ENCODE measurements around the gene MTHFSD.

MTHFSD gene

DNA sequence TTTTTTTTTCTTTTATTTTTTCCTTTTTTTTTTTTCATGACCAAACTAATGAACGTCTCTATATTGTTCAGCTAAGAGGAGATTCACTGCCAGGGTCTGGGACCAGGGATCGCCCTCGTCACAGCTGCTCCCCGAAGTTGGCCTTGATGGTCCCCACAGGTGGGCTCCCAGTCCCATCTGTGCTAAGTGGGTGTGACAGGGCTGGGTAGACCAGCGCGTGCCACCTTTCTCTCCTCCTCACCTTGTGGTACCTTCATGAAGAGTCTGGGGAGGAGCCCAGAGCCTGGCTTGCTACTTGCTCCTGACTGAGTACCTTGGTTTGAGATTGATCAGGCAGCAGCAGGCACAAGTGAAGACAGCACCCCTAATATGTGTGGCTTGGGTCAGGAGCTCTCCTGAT, 51.2 kb downstream of the MTHFSD start:
- no peak for DNase-seq (ENCODE audit: low read depth in 1 of 2, low spot score in 1 of 2)

GRCh38 chr16:86502856-86503748, 51.9 kb downstream of the MTHFSD start:
- DNase-seq (ENCODE audit: low read depth in 1 of 2, low spot score in 1 of 2), result no peak

GRCh38 chr16:86501989-86502855, 52.8 kb downstream of the MTHFSD start:
- DNase-seq (ENCODE audit: low read depth in 1 of 2, low spot score in 1 of 2), result no peak

- DNase-seq (ENCODE audit: low read depth in 1 of 2, low spot score in 1 of 2), result no peak
Measured at GRCh38 chr16:86500708-86501510, 54.1 kb downstream of the MTHFSD start.

DNA sequence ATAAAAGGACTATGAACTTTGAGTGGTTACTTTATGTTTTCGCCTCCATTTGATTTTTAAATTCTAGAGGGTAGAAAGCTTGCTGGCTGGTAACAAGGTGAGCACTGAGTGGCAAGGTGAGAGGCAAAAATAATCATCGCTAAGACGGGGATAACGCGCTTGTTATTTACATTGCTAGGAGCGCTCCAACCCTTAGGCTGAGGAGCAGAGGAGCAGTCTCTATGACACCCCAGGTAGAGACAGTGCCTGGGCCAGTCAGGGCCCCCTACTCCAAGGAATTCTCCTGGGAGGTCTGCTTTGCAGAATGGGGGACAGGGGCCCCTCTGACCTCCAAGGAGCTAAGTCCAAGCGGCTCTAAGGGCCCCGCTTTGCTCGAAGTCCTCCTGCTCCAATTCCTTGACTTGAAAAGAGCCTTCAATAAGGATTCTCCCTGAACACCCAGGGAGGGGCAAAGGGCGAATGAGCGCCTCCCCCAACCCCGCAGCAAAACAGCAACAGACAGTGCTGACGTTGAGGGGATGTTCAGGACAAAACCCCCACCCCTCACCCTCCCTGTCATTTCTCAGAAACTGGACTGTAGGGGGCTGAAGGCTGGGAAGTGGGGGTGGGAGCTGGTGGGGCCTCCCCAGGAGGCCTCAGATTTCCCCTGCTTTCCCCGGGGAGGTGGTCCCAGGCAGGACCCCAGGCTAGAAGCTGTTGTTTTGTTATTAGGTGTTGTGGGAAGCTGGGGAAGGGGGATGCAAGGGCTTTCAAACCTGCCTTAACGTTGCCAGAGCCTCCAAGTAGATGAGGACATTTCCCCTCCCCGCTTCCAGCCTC, 54.9 kb downstream of the MTHFSD start:
- no peak for DNase-seq (ENCODE audit: low read depth in 1 of 2, low spot score in 1 of 2)

DNA sequence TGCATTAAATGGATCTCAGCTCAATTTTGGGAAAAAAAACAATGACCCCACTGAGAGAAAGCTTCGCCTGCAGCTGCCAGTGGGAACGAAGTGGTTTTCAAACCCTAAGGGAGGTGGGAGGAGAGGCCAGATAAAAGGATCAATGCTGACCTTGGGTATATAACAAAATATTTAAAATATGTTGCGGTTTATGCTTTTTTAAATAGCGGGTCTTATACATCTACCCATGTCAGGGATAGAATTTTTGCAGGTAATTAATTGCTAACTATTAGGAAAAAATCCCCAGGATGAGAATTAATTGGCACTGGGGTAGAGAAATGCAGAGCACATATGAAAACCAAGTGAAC, 55.6 kb downstream of the MTHFSD start:
- DNase-seq (ENCODE audit: low read depth in 1 of 2, low spot score in 1 of 2), result no peak

- DNase-seq (ENCODE audit: low read depth in 1 of 2, low spot score in 1 of 2), result no peak
Measured at GRCh38 chr16:86498671-86499439, 56.2 kb downstream of the MTHFSD start.

DNA sequence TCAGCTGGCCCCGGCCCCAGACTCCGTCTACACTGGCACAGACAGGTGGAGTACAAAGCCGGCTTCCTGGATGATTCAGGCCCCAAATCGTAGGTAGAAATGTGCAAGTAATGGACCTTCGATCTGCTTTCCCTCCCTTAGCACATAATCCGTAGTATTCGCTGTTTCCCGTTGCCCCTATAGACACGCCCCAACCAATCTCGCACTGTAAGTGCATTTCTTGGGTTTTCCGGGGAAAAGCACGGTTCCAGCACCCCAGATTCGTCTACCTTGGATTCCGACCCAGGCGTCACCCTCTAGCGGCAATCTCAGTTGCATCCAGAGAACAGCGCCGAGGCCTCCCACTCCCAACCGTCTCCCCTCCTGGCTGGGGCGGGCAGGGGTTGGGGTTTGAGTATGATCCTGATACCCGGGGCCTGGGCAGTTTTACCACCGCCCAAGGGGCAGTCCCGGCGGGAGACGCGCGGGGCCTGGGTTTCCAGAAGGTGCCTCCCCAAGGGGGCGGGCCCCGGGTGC, 56.8 kb downstream of the MTHFSD start:
- no peak for DNase-seq (ENCODE audit: low read depth in 1 of 2, low spot score in 1 of 2)

DNA sequence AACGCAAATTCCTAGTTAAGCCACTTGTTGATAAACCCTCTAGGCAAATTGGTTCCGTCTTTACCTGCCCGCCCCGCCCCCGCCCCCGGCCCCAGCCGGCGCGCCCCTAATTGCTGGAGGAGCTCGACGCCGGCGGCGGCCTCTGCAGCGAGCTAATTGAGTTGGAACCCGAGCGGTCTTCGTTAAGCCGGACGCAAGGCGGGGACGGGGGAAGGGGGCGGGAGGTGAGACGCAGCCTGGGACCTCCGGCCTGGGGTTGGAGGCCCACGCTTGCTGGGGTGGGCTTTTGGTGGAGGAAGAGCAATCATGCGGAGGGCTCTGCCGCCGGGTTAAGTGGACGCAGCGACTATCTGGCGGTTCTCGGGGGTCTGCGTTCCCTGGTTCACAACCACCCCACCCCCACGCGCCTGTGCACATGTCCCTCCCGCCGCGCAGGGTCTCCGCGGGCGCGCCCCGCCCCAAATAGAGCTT, 57.4 kb downstream of the MTHFSD start:
- DNase-seq (ENCODE audit: low read depth in 1 of 2, low spot score in 1 of 2), result no peak

- DNase-seq (ENCODE audit: low read depth in 1 of 2, low spot score in 1 of 2), result no peak
Measured at GRCh38 chr16:86496929-86497461, 58.0 kb downstream of the MTHFSD start.

- DNase-seq (ENCODE audit: low read depth in 1 of 2, low spot score in 1 of 2), result no peak
Measured at GRCh38 chr16:86496262-86496928, 58.6 kb downstream of the MTHFSD start.

DNA sequence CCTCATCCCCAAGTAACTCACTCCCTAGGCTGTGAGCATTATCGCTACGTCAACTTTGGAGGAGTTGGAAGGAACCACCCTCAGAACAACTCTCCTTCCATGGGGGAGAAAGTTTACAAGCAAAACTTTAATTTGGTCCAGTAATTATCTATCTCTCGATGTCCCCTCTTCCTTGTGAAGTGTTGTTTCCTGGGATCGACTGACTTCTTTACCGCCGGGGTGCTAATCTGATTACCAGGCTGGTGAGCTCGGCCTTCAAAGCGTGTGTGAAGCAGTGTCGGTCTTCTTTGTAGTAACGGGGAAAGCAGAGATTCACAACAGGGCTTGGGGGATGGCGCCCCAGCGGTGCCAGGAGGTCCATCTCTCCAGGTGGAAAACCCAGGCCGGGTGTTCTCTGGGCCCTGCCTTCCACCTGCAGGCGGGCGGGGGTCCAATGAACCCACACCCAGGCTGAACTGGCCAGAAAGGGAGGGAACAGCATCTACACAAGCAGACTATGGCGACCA, 59.2 kb downstream of the MTHFSD start:
- no peak for DNase-seq (ENCODE audit: low read depth in 1 of 2, low spot score in 1 of 2)

GRCh38 chr16:86495357-86495701, 59.7 kb downstream of the MTHFSD start:
- DNase-seq (ENCODE audit: low read depth in 1 of 2, low spot score in 1 of 2), result no peak

- no peak for DNase-seq (ENCODE audit: low read depth in 1 of 2, low spot score in 1 of 2)
Measured at GRCh38 chr16:86494565-86495356, 60.3 kb downstream of the MTHFSD start.

DNA sequence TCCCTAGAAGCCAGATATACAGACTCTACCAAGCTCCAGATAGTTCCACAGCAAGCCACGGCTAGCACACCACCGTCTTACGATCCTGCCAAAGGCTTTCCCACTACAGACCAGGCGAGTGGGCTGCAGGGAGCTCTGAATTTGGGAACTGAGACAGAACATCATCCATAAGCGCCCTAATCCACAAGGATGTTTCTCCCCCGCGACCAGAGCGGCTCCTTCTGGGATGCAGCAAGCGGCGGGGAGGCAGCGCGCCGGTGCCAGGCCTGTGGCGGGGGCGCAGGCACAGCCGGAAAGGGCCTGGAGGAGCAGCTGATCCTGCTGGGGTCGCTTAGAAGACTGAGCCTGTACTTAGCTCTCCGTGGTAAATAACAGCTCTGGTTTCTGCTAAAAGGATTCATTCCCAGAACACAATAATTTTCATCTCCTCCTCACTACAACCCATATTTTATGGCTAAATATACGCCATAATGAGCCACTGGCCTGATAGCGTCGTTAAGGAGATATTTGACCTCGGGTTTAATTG, 60.9 kb downstream of the MTHFSD start:
- DNase-seq (ENCODE audit: low read depth in 1 of 2, low spot score in 1 of 2), result no peak

DNA sequence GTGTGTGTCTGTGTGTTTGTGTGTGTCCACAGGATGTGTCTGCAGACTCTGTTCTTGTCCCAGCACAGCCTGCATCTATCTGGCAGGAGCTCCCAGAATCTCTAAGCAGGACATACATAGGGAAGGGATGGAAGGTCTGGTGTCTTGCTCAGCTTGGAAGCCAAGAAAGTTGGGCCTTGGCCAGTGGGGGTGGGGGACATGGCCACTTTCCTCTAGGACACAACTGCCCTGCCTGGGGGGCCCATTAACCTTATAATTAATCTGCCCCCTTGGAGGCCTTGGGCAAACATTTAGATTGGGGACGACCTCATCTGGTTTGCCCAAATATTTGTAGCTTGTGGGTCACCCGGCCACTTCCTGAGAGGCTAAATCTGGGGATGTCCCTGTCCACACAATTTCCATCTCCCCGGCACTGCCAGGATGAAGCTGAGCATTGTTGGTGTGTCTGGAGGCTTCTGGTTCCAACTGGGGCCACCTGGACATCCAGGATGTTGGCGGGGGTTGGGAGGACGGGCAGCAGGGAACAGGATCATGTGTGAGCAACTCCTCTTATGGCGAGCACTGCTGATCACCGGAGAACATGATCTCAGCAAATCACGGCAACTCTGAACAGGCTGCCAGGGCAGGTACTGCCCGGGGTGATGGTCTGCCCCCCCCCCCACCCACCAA, 61.9 kb downstream of the MTHFSD start:
- DNase-seq (ENCODE audit: low read depth in 1 of 2, low spot score in 1 of 2), result no peak

Measured in activated T-helper 1 cell treated with anti-CD3 and anti-CD28 coated beads, Interleukin-2, amount 50 U/mL, for 16 hours (primary cell).